Prostate gland (tissue), 2 donors: ENCODE data around the gene FAM53A. TPM values are rescaled to one million over a fixed set of nuclear protein-coding genes. Genes with fewer than 3 reads are reported as not detected.

Experiments used
- DNase-seq: peaks from one replicate; pipeline ENCODE4 v3.0.0-alpha.2; 2019; ENCODE audit warnings: low spot score
- H3K27ac ChIP-seq, 2 donors: fragments of 200-600 bp; sonication (generic); 2 replicates each; pipeline ENCODE4 v1.5.1; 2017 to 2019
- H3K27me3 ChIP-seq: fragments of 200-600 bp; sonication (generic); replicated peaks from 2 replicates; pipeline ENCODE4 v1.5.1; 2019; ENCODE audit not compliant: insufficient read depth
- H3K36me3 ChIP-seq, 2 donors: fragments of 200-600 bp; sonication (generic); 1 replicate in 1 of 2; 2 replicates in 1 of 2; pipeline versions ENCODE4 v1.5.1 to v1.8.1; 2017 to 2019
- H3K4me1 ChIP-seq: fragments of 200-600 bp; sonication (generic); replicated peaks from 2 replicates; pipeline ENCODE4 v1.5.1; 2019
- H3K4me3 ChIP-seq, 2 donors: fragments of 200-600 bp; sonication (generic); 2 replicates each; pipeline ENCODE4 v1.5.1; 2017 to 2019
- H3K9me3 ChIP-seq: fragments of 200-600 bp; sonication (generic); 2 replicates; pipeline ENCODE4 v1.5.1; 2017
- CTCF ChIP-seq, 4 experiments: fragments of 200-600 bp in 2 of 4; fragments of 450-650 bp in 2 of 4; sonication (generic) in 2 of 4; IDR thresholded peaks; 1 replicate in 3 of 4; 2 replicates in 1 of 4; pipeline ENCODE4 v1.5.1; 2016 to 2019; ENCODE audit warnings: antibody characterized with exemption in 4 of 4, mild to moderate bottlenecking in 2 of 4, moderate library complexity in 2 of 4
- POLR2A ChIP-seq: fragments of 450-650 bp; IDR thresholded peaks from one replicate; pipeline ENCODE4 v1.6.1; 2016; ENCODE audit warnings: antibody characterized with exemption, mild to moderate bottlenecking
- POLR2AphosphoS5 ChIP-seq: sonication (generic); formaldehyde crosslinking; IDR thresholded peaks from one replicate; pipeline ENCODE4 v1.6.1; 2017; ENCODE audit warnings: antibody characterized with exemption
- WGBS: methylation state at CpG from one replicate; pipeline ENCODE4 v1.1.5; 2018; 5-methylcytosine and 5-hydroxymethylcytosine counted together
- intact Hi-C: fragments of 100-400 bp; cut with DNase I; formaldehyde crosslinking; loops from one replicate; pipeline ENCODE4 v1.14.2; 2022
- total RNA-seq, 2 donors: library from RNA; depleted of rRNA; stranded (reverse); fragments of >200 nt; gene quantifications; one replicate each; pipeline ENCODE4 v1.1.0, GENCODE V29; 2016

Gene FAM53A
- total RNA-seq, 2 donors from 2014 or later, result 2.3 to 16.8 TPM

- no peak for TF ChIP-seq CTCF (IDR thresholded peaks at IDR 0.05)
- Histone ChIP-seq H3K4me3 (no peak overlapping the region), H3K36me3 (no peaks in the 10 kb centered on the region), H3K27me3 (no peaks in the 10 kb centered on the region), H3K9me3 (no peaks in the 10 kb centered on the region), H3K27ac (no peak overlapping the region), H3K4me1 (no peaks in the 10 kb centered on the region)
- no peak for DNase-seq
- intact Hi-C loops, result no loop called here
- WGBS, result 81% methylated on average over 12 of the region's 12 CpGs
Measured at GRCh38 chr4:1658581-1658980, 25.5 kb downstream of the FAM53A start.

DNA sequence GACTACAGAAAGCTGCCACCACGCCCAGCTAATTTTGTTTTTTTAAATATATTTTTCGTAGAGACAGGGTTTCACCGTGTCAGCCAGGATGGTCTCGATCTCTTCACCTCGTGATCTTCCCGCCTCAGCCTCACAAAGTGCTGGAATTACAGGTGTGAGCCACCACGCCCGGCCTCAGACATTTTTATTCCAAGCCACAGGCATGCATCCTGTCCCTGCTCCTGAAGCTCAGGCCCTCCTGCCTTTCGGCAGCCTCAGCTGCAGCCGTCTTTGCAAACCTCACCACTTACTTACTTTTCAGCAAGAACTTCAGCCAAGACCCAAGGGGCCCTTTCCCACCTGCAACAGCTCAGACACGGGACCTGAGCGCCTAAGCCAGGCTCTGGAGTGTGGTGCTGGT, 26.0 kb downstream of the FAM53A start:
- WGBS, result 87% methylated on average over 12 of the region's 12 CpGs
- intact Hi-C loops, result no loop called here
- no peaks in the 10 kb centered on the region for H3K27me3 ChIP-seq

GRCh38 chr4:1656986-1657385, 27.1 kb downstream of the FAM53A start:
- no peaks in the 10 kb centered on the region for H3K27me3 ChIP-seq
- no peak overlapping the region for H3K4me3 ChIP-seq
- no peaks in the 10 kb centered on the region for H3K9me3 ChIP-seq
- WGBS, result 95% methylated on average over 19 of the region's 19 CpGs
- DNase-seq, result no peak
- intact Hi-C loops, result no loop called here
- TF ChIP-seq POLR2AphosphoS5, result no peak
- no peak for TF ChIP-seq POLR2A
- TF ChIP-seq CTCF (IDR thresholded peaks at IDR 0.05), result no peak
- H3K36me3 ChIP-seq, result no peaks in the 10 kb centered on the region
- no peak overlapping the region for H3K27ac ChIP-seq
- no peaks in the 10 kb centered on the region for H3K4me1 ChIP-seq

More for the DNA sequence above, 26.0 kb downstream of the FAM53A start:
- Histone ChIP-seq H3K9me3 (no peaks in the 10 kb centered on the region), H3K4me3 (no peak overlapping the region), H3K27ac (no peak overlapping the region), H3K4me1 (no peaks in the 10 kb centered on the region), H3K36me3 (no peaks in the 10 kb centered on the region)
- no peak for DNase-seq
- TF ChIP-seq POLR2A, result no peak

- no peaks in the 10 kb centered on the region for H3K4me1 ChIP-seq
- intact Hi-C loops, result no loop called here
- H3K4me3 ChIP-seq, result no peak overlapping the region
- H3K27ac ChIP-seq, result no peak overlapping the region
- no peaks in the 10 kb centered on the region for H3K36me3 ChIP-seq
- WGBS, result 94% methylated on average over 5 of the region's 5 CpGs
- H3K27me3 ChIP-seq, result no peaks in the 10 kb centered on the region
- TF ChIP-seq POLR2AphosphoS5 (no peak), POLR2A (no peak), CTCF (IDR thresholded peaks at IDR 0.05) (no peak)
- no peak for DNase-seq
- H3K9me3 ChIP-seq, result no peaks in the 10 kb centered on the region
Measured at GRCh38 chr4:1656132-1656531, 28.0 kb downstream of the FAM53A start.

DNA sequence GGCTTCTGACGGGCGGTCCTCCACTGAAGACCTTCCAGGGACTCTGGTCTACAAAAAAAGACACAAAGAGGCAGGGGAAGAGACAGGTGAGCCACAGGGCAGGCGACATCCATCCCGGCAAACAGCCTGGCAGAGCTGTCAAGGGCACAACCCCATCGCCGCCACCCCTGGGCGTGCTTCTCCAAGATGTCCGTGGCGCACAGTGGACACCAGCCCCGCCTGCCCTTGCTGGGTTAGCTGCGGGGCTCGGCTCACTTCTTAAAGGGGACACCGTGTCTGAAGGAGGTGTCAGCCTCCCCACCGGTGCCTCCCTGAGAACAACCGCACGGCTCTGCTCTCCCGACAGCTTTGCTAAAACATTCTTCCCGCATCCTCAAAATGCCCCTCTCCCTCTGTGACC, 28.4 kb downstream of the FAM53A start:
- H3K36me3 ChIP-seq, result no peaks in the 10 kb centered on the region
- DNase-seq, result no peak
- H3K27me3 ChIP-seq, result no peaks in the 10 kb centered on the region
- no peaks in the 10 kb centered on the region for H3K4me1 ChIP-seq
- intact Hi-C loops, result no loop called here
- H3K9me3 ChIP-seq, result no peaks in the 10 kb centered on the region
- WGBS, result 94% methylated on average over 18 of the region's 18 CpGs
- TF ChIP-seq CTCF (IDR thresholded peaks at IDR 0.05), result no peak
- no peak for TF ChIP-seq POLR2AphosphoS5
- no peak for TF ChIP-seq POLR2A
- no peak overlapping the region for H3K4me3 ChIP-seq
- no peak overlapping the region for H3K27ac ChIP-seq

DNA sequence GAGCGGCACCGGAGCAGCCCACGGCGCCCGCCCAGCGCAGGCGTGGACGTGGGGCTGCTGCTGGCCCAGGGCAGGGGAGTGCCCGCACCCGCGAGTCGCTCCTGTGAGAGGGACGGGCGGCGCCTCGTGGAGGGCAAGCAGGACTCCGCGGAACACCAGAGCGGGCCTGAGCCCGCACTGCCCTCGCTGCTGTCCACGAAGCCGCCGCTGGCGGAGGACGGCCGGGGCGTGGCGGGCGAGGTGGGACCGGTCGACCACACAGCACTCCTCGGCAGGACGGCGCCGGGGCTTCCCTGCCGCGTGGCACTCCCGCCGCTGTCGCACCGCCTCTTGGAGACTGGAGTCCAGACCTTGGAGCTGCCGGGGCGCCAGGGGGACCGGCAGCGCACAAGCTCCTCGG, 29.0 kb downstream of the FAM53A start:
- no peak for DNase-seq
- TF ChIP-seq CTCF (IDR thresholded peaks at IDR 0.05), result no peak
- no peak for TF ChIP-seq POLR2AphosphoS5
- TF ChIP-seq POLR2A, result no peak
- intact Hi-C loops, result no loop called here
- Histone ChIP-seq H3K9me3 (no peaks in the 10 kb centered on the region), H3K4me1 (no peaks in the 10 kb centered on the region), H3K4me3 (no peak overlapping the region), H3K27ac (no peak overlapping the region), H3K27me3 (no peaks in the 10 kb centered on the region), H3K36me3 (no peaks in the 10 kb centered on the region)
- WGBS, result 95% methylated on average over 41 of the region's 47 CpGs
